MCF 10A (cell line): ENCODE results near the gene FAM151B. TPM values are rescaled to one million over a fixed set of nuclear protein-coding genes. Genes with fewer than 3 reads are reported as not detected.
A peak's percentile ranks its signal among the peaks of the same experiment; 100 is the strongest.

Experiments used
- BruUV-seq: library from RNA; stranded (reverse); fragments of 400-500 nt; replicated peaks from 2 replicates; lab custom pipeline; 2021; lab: Mats Ljungman, UMichigan
- CTCF ChIA-PET: fragments of 300-600 bp; sonication (Branson Sonifier 250); formaldehyde crosslinking; extraction: SDS; loops from one replicate; lab custom pipeline; 2021; ENCODE audit warnings: antibody characterized with exemption, inconsistent platforms; lab: Yijun Ruan, JAX
- POLR2A ChIA-PET: fragments of 300-600, 350-650 bp; sonication (Branson Sonifier 250); formaldehyde crosslinking; extraction: SDS; loops from one replicate; lab custom pipeline; 2020; ENCODE audit warnings: antibody characterized with exemption, inconsistent platforms; lab: Yijun Ruan, JAX
- DNase-seq: peaks from one replicate; pipeline ENCODE4 v3.0.0-alpha.2; 2018; ENCODE audit not compliant: unreplicated experiment
- H3K27ac Mint-ChIP-seq: one replicate; pipeline ENCODE4 v1.8.0; 2022; ENCODE audit warnings: mild to moderate bottlenecking, low read depth, mixed read lengths; ENCODE audit not compliant: unreplicated experiment
- H3K27me3 Mint-ChIP-seq: one replicate; pipeline ENCODE4 v1.8.0; 2022; ENCODE audit warnings: mixed read lengths; ENCODE audit not compliant: insufficient read depth, unreplicated experiment
- H3K36me3 Mint-ChIP-seq: one replicate; pipeline ENCODE4 v1.8.0; 2022; ENCODE audit warnings: mild to moderate bottlenecking, moderate library complexity, mixed read lengths; ENCODE audit not compliant: insufficient read depth, unreplicated experiment
- H3K4me1 Mint-ChIP-seq: one replicate; pipeline ENCODE4 v1.8.0; 2022; ENCODE audit warnings: mixed read lengths; ENCODE audit not compliant: insufficient read depth, unreplicated experiment
- H3K4me3 Mint-ChIP-seq: one replicate; pipeline ENCODE4 v1.8.0; 2022; ENCODE audit warnings: mild to moderate bottlenecking, moderate library complexity, mixed read lengths; ENCODE audit not compliant: unreplicated experiment
- H3K9me3 Mint-ChIP-seq: one replicate; pipeline ENCODE4 v1.8.0; 2022; ENCODE audit warnings: mixed read lengths; ENCODE audit not compliant: unreplicated experiment
- intact Hi-C: fragments of 100-400 bp; cut with micrococcal nuclease; formaldehyde crosslinking; loops from 2 replicates; pipeline ENCODE4 v1.14.1; 2022
- total RNA-seq: library from RNA; stranded (reverse); gene quantifications from 2 replicates; pipeline ENCODE4 v1.2.3, GENCODE V29; 2022
- TF ChIP-seq, protein P1 (sequence below): fragments of 200-600 bp; IDR thresholded peaks from one replicate; pipeline ENCODE4 v1.8.0; 2022; ENCODE audit warnings: antibody characterized with exemption, mild to moderate bottlenecking; ENCODE audit not compliant: unreplicated experiment

Gene FAM151B
- total RNA-seq, 1 experiment from 2014 or later = 1.8 TPM

DNA sequence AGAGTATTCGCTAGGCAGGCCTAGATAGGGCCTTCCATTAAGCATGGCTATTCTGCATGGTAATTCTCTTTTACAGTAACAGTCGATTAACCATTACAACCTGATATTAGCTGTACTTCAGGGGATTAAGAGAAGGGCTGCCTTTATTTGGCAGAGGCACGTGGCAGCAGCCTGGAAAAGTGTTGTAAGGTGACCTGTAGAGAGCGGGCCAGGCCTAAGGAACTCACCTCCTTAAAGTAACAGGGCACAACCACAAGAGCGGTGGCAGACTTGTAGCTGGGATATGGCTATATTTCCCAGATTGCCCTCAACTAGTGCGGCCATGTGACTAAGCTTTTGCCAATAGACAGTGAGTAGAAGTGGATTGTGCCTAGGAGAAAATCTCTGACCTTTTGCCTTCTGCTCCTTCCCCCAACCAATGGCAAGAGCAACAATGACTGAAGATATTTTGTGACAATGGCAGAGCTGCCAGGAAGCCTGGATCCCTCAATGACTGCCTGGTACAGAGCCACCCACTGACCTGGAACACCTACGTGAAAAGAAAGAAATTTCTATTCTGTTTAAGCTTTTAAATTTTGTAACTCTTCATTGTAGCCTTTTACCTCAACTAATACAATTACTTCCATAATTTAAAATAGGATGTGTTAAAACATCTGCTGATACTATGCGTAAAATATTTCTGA lies 101.1 kb downstream of the FAM151B start:
- H3K4me3 Mint-ChIP-seq = no peak overlapping the region
- CTCF ChIA-PET = interaction anchor here (0.7 kb wide), 1 partner anchor 11 kb away, joined by 3 read pairs; no protein-coding TSS in a partner anchor

GRCh38 chr5:80590766-80591165 lies 102.9 kb downstream of the FAM151B start:
- intact Hi-C loops = no loop called here
- no peaks in the 10 kb centered on the region for H3K9me3 Mint-ChIP-seq
- POLR2A ChIA-PET = no interaction called here
- H3K36me3 Mint-ChIP-seq = no peaks in the 10 kb centered on the region
- CTCF ChIA-PET = no interaction called here
- TF ChIP-seq, protein P1, sequence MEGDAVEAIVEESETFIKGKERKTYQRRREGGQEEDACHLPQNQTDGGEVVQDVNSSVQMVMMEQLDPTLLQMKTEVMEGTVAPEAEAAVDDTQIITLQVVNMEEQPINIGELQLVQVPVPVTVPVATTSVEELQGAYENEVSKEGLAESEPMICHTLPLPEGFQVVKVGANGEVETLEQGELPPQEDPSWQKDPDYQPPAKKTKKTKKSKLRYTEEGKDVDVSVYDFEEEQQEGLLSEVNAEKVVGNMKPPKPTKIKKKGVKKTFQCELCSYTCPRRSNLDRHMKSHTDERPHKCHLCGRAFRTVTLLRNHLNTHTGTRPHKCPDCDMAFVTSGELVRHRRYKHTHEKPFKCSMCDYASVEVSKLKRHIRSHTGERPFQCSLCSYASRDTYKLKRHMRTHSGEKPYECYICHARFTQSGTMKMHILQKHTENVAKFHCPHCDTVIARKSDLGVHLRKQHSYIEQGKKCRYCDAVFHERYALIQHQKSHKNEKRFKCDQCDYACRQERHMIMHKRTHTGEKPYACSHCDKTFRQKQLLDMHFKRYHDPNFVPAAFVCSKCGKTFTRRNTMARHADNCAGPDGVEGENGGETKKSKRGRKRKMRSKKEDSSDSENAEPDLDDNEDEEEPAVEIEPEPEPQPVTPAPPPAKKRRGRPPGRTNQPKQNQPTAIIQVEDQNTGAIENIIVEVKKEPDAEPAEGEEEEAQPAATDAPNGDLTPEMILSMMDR = no peak
- no TSS peak for BruUV-seq
- no peak overlapping the region for H3K4me3 Mint-ChIP-seq
- no peaks in the 10 kb centered on the region for H3K27me3 Mint-ChIP-seq
- no peaks in the 10 kb centered on the region for H3K4me1 Mint-ChIP-seq
- no peak for DNase-seq
- no peak overlapping the region for H3K27ac Mint-ChIP-seq

More for the DNA sequence above, 101.1 kb downstream of the FAM151B start:
- BruUV-seq = no TSS peak
- Mint-ChIP-seq H3K4me1 (no peaks in the 10 kb centered on the region), H3K27ac (no peak overlapping the region), H3K27me3 (no peaks in the 10 kb centered on the region), H3K9me3 (no peaks in the 10 kb centered on the region), H3K36me3 (no peaks in the 10 kb centered on the region)
- DNase-seq = no peak
- TF ChIP-seq, protein P1 = no peak
- intact Hi-C loops = no loop called here
- POLR2A ChIA-PET = no interaction called here

DNA sequence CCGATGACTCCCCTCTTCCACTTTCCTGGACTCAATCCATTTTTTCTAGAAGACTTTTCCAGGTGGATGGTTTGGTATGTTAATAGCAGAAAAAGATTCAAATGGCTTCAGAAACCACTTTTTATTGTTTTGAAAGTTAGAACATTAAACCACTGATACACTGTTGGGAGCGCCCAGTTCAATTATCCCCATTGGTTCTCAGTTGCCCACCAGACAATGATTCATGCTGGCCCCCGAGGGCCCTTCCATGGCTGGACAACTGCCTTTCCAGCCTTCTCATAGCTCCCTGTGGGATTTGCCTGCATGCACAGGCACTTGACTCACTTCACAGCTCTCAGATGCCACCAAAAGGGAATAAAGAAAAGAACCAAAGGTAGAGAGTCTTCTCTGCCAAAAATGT lies 103.5 kb downstream of the FAM151B start:
- TF ChIP-seq, protein P1 = no peak
- CTCF ChIA-PET = no interaction called here
- no peaks in the 10 kb centered on the region for H3K9me3 Mint-ChIP-seq
- H3K27ac Mint-ChIP-seq = no peak overlapping the region
- intact Hi-C loops = no loop called here
- H3K4me1 Mint-ChIP-seq = no peaks in the 10 kb centered on the region
- H3K36me3 Mint-ChIP-seq = no peaks in the 10 kb centered on the region
- no peak overlapping the region for H3K4me3 Mint-ChIP-seq
- BruUV-seq = no TSS peak
- no peaks in the 10 kb centered on the region for H3K27me3 Mint-ChIP-seq
- POLR2A ChIA-PET = no interaction called here
- peak; percentile 5 for DNase-seq

DNA sequence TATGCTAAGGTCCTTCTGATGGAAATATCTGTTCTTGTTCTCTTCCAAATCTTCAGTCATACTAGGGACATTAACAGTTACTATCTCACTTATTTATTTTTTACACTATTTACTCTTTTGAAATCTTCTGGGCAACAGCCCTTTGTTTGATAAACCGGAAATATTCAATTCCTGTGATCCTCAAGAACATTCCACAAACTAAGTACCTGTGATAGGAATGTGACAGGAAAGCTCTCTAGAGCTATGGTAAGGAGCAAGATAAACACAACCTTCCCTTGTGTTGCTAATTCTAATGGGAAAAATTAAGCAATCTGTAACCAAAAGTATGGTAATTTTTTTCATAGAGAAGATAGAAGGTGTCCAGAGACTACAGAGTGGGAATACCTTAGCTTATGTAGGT lies 104.2 kb downstream of the FAM151B start:
- ChIA-PET CTCF (no interaction called here), POLR2A (no interaction called here)
- no TSS peak for BruUV-seq
- Mint-ChIP-seq H3K27ac (no peak overlapping the region), H3K9me3 (no peaks in the 10 kb centered on the region), H3K27me3 (no peaks in the 10 kb centered on the region), H3K4me1 (no peaks in the 10 kb centered on the region), H3K4me3 (no peak overlapping the region), H3K36me3 (no peaks in the 10 kb centered on the region)
- DNase-seq = no peak
- intact Hi-C loops = no loop called here
- TF ChIP-seq, protein P1 = no peak

Other genes with a start within 250 kb of the FAM151B start
- gene SERINC5, start 232.1 kb upstream of the FAM151B start, total RNA-seq = 17.1 and 17.2 TPM in 2 replicates
- gene SPZ1, start 168.1 kb upstream of the FAM151B start, total RNA-seq = not detected in 2 replicates
- gene ZFYVE16, start 80.0 kb upstream of the FAM151B start, total RNA-seq = 34.8 and 36.9 TPM in 2 replicates
- gene ANKRD34B, start 82.2 kb downstream of the FAM151B start, total RNA-seq = not detected in 2 replicates
- gene MSH3, start 166.6 kb downstream of the FAM151B start, total RNA-seq = 17.5 and 21.9 TPM in 2 replicates
- 6.3 and 13.0 TPM in 2 replicates for gene DHFR, start 166.9 kb downstream of the FAM151B start, total RNA-seq